ENCODE data around the gene HERC3. TPM values are rescaled to one million over a fixed set of nuclear protein-coding genes. Genes with fewer than 3 reads are reported as not detected.

Gene HERC3
- polyA plus RNA-seq, 6 donors from 2014 or later, result 31.6 to 50.8 (median 45.8) TPM

DNA sequence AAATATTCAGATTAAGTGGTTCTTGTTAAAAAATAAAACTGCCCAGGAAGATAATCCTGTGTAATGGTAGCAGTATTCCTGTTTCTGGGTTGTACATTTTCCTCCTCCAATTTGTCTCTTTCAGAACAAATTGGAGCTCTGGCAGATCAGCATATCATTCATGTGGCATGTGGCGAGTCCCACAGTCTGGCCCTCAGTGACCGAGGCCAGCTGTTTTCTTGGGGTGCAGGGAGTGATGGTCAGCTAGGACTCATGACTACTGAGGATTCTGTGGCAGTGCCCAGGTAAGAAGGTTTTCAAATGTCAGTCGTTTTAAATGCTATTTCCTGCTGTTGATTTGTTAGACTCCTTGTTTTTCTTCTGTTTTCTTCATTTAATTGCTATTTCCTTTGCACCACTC is 57.4 kb downstream of the HERC3 start:
- DNase-seq, result no peak
- Mint-ChIP-seq H3K4me1 (peaks cover 20 to 28% (median 24%) of the 10 kb centered on the region in 3 donors), H3K27me3 (no peaks in the 10 kb centered on the region), H3K9me3 (peaks cover 0 to 1% (median 0%) of the 10 kb centered on the region in 7 donors), H3K36me3 (peaks cover 16 to 21% of the 10 kb centered on the region in 2 donors), H3K4me3 (no peak overlapping the region), H3K27ac (peak overlapping the region in 1 of 6 donors; percentile 43)
- no peak for ATAC-seq (ENCODE audit: low read depth in 2 of 2)

DNA sequence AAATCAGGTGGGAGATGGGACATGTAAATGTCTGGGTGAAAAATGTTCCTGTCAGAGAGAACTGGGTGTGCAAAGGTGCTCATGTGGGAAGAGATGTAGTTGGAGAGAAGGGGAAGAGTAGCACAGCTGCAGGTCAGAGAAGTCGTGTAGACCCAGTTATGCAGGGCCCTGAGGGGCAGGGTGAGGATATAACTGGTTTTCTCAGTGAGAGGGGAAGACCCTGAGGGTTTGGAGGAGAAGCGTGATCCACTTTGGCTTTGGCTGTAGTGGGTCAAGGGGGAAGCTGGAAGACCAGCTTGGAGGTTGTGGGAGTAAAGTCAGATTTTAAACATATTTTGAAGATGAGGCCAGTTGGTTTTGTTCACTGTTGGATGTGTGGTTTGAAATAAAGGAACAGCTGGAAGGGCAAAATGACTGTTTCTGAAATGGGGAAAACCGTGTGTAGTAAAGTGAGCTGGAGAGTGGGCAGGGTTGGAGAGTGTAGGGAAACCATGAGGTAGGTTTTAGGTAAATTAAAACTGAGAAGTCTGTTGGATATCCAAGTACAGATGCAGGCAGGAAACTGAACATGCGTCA is 61.2 kb downstream of the HERC3 start:
- Mint-ChIP-seq H3K27ac (peak overlapping the region in 4 of 6 donors; percentile 29 to 90 (median 58)), H3K9me3 (peaks cover 0 to 1% (median 0%) of the 10 kb centered on the region in 7 donors), H3K27me3 (no peaks in the 10 kb centered on the region), H3K4me3 (no peak overlapping the region), H3K36me3 (peaks cover 29 to 37% of the 10 kb centered on the region in 2 donors), H3K4me1 (peaks cover 2 to 8% (median 6%) of the 10 kb centered on the region in 3 donors)
- ATAC-seq (ENCODE audit: low read depth in 2 of 2), result no peak
- DNase-seq, result no peak

DNA sequence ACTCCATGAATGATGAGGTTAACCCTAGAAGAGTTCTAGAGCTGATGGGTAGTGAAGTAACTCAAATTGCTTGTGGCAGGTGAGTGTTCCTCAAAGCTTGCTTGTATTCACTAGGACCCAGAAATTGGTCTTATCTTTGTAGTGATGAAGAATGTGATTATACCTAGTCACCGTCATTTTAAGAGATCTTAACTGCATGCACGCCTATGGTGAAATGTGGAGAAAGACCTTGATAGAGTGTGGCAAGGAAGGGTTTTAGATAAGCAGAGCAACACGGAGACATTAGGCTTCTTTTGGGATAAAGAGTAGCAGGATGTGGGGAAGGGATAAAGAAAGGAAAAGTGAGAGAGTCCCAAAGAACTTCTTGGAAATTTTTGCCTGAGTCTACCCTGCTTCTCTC is 62.9 kb downstream of the HERC3 start:
- DNase-seq (no peak), ATAC-seq (ENCODE audit: low read depth in 2 of 2) (no peak)
- Mint-ChIP-seq H3K36me3 (peaks cover 29 to 37% of the 10 kb centered on the region in 2 donors), H3K27me3 (no peaks in the 10 kb centered on the region), H3K9me3 (peaks cover 0 to 1% (median 0%) of the 10 kb centered on the region in 7 donors), H3K27ac (no peak overlapping the region), H3K4me3 (no peak overlapping the region), H3K4me1 (peaks cover 0 to 8% (median 5%) of the 10 kb centered on the region in 3 donors)

DNA sequence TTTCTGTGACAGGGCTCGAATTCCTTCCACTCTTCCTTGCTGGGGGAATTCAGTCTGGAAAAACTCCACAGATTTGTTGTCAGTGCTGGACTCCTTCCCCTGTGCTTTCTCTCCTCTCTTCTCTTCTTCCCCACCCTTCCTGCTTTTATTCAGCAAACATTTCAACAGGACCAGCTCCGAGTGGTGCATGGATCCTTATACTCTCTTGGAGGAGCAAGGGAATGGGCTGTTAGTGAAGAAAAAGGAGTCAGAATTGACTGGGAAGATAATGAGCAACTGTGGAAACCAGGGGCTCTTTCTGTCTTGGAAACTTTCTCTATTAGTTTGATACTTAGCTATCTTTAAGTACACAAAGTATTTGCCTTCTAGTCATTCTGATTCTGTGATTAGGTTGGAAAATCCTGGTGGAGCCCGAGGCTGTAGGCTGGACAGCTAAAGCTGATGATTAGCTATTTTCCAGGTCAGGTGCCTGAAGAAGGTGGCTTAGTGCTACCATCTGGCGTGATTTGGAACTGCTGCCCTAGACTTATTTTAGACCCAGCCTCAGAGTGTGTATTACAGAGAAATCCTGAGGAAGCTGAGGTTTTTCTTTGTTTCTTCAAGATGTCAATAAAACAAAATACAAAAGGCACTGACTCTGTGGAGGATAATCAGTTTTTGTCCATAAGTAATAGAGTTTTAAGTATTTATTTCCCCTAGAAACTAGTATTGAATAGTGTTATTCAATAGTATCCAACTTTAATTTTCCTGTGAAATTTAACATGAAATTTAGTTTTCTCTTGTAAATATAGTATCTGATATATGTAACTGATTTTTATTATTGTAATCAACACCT is 67.0 kb downstream of the HERC3 start:
- no peaks in the 10 kb centered on the region for H3K4me1 Mint-ChIP-seq
- H3K27me3 Mint-ChIP-seq, result no peaks in the 10 kb centered on the region
- no peak overlapping the region for H3K4me3 Mint-ChIP-seq
- H3K27ac Mint-ChIP-seq, result peak overlapping the region in 2 of 6 donors; percentile 17 to 54
- H3K36me3 Mint-ChIP-seq, result peaks cover 19 to 28% of the 10 kb centered on the region in 2 donors
- DNase-seq (no peak), ATAC-seq (ENCODE audit: low read depth in 2 of 2) (peak; percentile 43 to 52)
- no peaks in the 10 kb centered on the region for H3K9me3 Mint-ChIP-seq

- no peak for ATAC-seq (ENCODE audit: low read depth in 2 of 2)
Observed at GRCh38 chr4:88659890-88660208, 67.6 kb downstream of the HERC3 start.

GRCh38 chr4:88660446-88661294 is 68.4 kb downstream of the HERC3 start:
- no peak overlapping the region for H3K4me3 Mint-ChIP-seq
- DNase-seq (no peak), ATAC-seq (ENCODE audit: low read depth in 2 of 2) (no peak)
- H3K9me3 Mint-ChIP-seq, result no peaks in the 10 kb centered on the region
- H3K27me3 Mint-ChIP-seq, result no peaks in the 10 kb centered on the region
- no peak overlapping the region for H3K27ac Mint-ChIP-seq
- H3K36me3 Mint-ChIP-seq, result peaks cover 16 to 29% of the 10 kb centered on the region in 2 donors
- no peaks in the 10 kb centered on the region for H3K4me1 Mint-ChIP-seq

More at GRCh38 chr4:88659890-88660208, 67.6 kb downstream of the HERC3 start:
- Mint-ChIP-seq H3K36me3 (peaks cover 21 to 32% of the 10 kb centered on the region in 2 donors), H3K27me3 (no peaks in the 10 kb centered on the region), H3K27ac (peak overlapping the region in 1 of 6 donors; percentile 17), H3K4me1 (no peaks in the 10 kb centered on the region), H3K4me3 (no peak overlapping the region), H3K9me3 (no peaks in the 10 kb centered on the region)
- DNase-seq, result no peak

- H3K27ac Mint-ChIP-seq, result peak overlapping the region in 2 of 6 donors; percentile 5 to 78
Observed at GRCh38 chr4:88661739-88662138, 69.5 kb downstream of the HERC3 start.

GRCh38 chr4:88672987-88673386 is 80.7 kb downstream of the HERC3 start:
- ATAC-seq (ENCODE audit: low read depth in 2 of 2) (no peak), DNase-seq (no peak)
- H3K4me1 Mint-ChIP-seq, result peaks cover 0 to 5% (median 0%) of the 10 kb centered on the region in 3 donors
- no peaks in the 10 kb centered on the region for H3K27me3 Mint-ChIP-seq
- H3K9me3 Mint-ChIP-seq, result no peaks in the 10 kb centered on the region
- no peak overlapping the region for H3K4me3 Mint-ChIP-seq
- peak overlapping the region in 1 of 6 donors; percentile 41 for H3K27ac Mint-ChIP-seq
- H3K36me3 Mint-ChIP-seq, result peaks cover 15 to 38% of the 10 kb centered on the region in 2 donors

More at GRCh38 chr4:88661739-88662138, 69.5 kb downstream of the HERC3 start:
- peaks cover 10 to 22% of the 10 kb centered on the region in 2 donors for H3K36me3 Mint-ChIP-seq
- ATAC-seq (ENCODE audit: low read depth in 2 of 2) (no peak), DNase-seq (no peak)
- H3K27me3 Mint-ChIP-seq, result no peaks in the 10 kb centered on the region
- H3K9me3 Mint-ChIP-seq, result no peaks in the 10 kb centered on the region
- H3K4me3 Mint-ChIP-seq, result no peak overlapping the region
- no peaks in the 10 kb centered on the region for H3K4me1 Mint-ChIP-seq

GRCh38 chr4:88673886-88674285 is 81.6 kb downstream of the HERC3 start:
- Mint-ChIP-seq H3K4me1 (peaks cover 0 to 5% (median 0%) of the 10 kb centered on the region in 3 donors), H3K36me3 (peaks cover 24 to 47% of the 10 kb centered on the region in 2 donors), H3K9me3 (no peaks in the 10 kb centered on the region), H3K27me3 (no peaks in the 10 kb centered on the region), H3K27ac (peak overlapping the region in 1 of 6 donors; percentile 67), H3K4me3 (no peak overlapping the region)
- ATAC-seq (ENCODE audit: low read depth in 2 of 2) (no peak), DNase-seq (no peak)

GRCh38 chr4:88674565-88674964 is 82.3 kb downstream of the HERC3 start:
- DNase-seq (no peak), ATAC-seq (ENCODE audit: low read depth in 2 of 2) (no peak)
- peaks cover 0 to 5% (median 0%) of the 10 kb centered on the region in 3 donors for H3K4me1 Mint-ChIP-seq
- H3K9me3 Mint-ChIP-seq, result no peaks in the 10 kb centered on the region
- no peaks in the 10 kb centered on the region for H3K27me3 Mint-ChIP-seq
- H3K27ac Mint-ChIP-seq, result peak overlapping the region in 1 of 6 donors; percentile 92
- H3K4me3 Mint-ChIP-seq, result no peak overlapping the region
- peaks cover 25 to 52% of the 10 kb centered on the region in 2 donors for H3K36me3 Mint-ChIP-seq

DNA sequence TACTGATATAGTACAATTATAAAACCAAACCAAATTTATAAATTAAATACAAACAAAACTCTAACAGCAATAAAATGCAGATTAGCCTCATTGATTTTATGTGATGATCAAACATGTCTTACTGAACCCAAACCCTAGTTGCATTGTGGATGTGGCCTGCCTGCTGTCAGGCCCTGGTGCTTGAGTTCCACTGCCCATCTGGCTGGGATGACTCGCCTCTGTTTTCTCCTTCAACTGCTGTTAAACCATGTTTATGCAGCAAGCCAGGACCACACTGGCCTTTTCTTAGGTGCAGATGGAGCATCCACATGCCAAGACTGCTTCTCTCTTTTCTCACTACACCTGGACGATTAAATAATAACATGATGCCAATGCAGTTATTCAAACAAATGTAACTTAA is 82.7 kb downstream of the HERC3 start:
- Mint-ChIP-seq H3K9me3 (no peaks in the 10 kb centered on the region), H3K27ac (no peak overlapping the region), H3K4me1 (peaks cover 0 to 5% (median 0%) of the 10 kb centered on the region in 3 donors), H3K27me3 (no peaks in the 10 kb centered on the region), H3K36me3 (peaks cover 21 to 52% of the 10 kb centered on the region in 2 donors), H3K4me3 (no peak overlapping the region)
- no peak for DNase-seq
- no peak for ATAC-seq (ENCODE audit: low read depth in 2 of 2)

DNA sequence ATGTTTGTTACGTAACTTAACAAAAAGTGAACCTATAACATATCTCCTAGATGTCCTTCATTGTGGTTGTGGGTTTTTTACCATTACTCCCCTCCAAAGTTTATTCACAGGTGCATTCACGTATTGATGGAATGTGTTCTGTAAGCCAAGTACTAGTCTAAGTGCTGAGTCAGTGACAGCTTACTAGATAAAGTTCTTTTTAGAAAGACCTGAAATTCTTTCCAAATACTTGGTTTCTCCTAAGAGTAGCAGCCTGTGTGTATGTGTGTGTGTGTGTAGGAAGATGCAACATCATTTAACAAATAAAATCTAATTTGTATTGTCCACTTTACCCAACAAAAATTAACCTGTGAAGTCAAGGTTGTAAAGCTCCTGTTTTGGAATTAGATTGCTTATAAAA is 83.3 kb downstream of the HERC3 start:
- peaks cover 20 to 52% of the 10 kb centered on the region in 2 donors for H3K36me3 Mint-ChIP-seq
- peaks cover 0 to 5% (median 0%) of the 10 kb centered on the region in 3 donors for H3K4me1 Mint-ChIP-seq
- H3K27me3 Mint-ChIP-seq, result no peaks in the 10 kb centered on the region
- H3K9me3 Mint-ChIP-seq, result no peaks in the 10 kb centered on the region
- DNase-seq (no peak), ATAC-seq (ENCODE audit: low read depth in 2 of 2) (no peak)
- H3K27ac Mint-ChIP-seq, result no peak overlapping the region
- H3K4me3 Mint-ChIP-seq, result no peak overlapping the region

DNA sequence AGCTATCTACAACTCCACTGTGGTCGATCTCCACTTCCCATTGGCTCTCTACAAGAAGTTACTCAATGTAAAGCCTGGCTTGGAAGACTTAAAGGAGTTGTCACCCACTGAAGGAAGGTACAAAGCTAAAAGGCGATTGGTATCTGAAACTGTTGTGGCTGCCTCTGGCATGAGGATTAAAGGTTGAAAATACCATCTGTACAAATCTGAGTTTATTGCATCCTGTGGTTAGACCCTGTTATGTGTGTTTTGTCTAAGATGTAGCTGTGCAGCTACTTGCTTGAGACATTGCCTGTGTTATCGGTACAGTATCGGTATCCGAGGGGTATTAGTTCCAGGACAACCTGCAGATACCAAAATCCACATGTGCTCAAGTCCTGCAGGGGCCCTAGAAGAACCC is 88.9 kb downstream of the HERC3 start:
- DNase-seq (no peak), ATAC-seq (ENCODE audit: low read depth in 2 of 2) (no peak)
- Mint-ChIP-seq H3K27ac (no peak overlapping the region), H3K9me3 (peaks cover 0 to 5% (median 0%) of the 10 kb centered on the region in 7 donors), H3K36me3 (peaks cover 28 to 63% of the 10 kb centered on the region in 2 donors), H3K27me3 (no peaks in the 10 kb centered on the region), H3K4me3 (no peak overlapping the region), H3K4me1 (no peaks in the 10 kb centered on the region)
